Stomach smooth muscle (tissue), 2 donors: ENCODE measurements around the gene IGLON5.
A peak's percentile ranks its signal among the peaks of the same experiment; 100 is the strongest.

Experiments used
- H3K27ac ChIP-seq: one replicate; pipeline ENCODE4 v1.7.0; 2013; ENCODE audit warnings: mild to moderate bottlenecking, low read length, inconsistent platforms
- H3K27me3 ChIP-seq, 2 donors: one replicate each; pipeline ENCODE4 v1.7.0; 2013; ENCODE audit warnings: low read length in 2 of 2; ENCODE audit not compliant: insufficient read depth in 2 of 2, control insufficient read depth in 1 of 2
- H3K36me3 ChIP-seq, 2 donors: one replicate each; pipeline ENCODE4 v1.7.0; 2013; ENCODE audit warnings: low read length in 2 of 2; ENCODE audit not compliant: control insufficient read depth in 2 of 2, insufficient read depth in 2 of 2
- H3K4me1 ChIP-seq: one replicate; pipeline ENCODE4 v1.7.0; 2013; ENCODE audit warnings: low read length; ENCODE audit not compliant: control insufficient read depth, insufficient read depth
- H3K4me3 ChIP-seq, 2 donors: one replicate each; pipeline ENCODE4 v1.7.0; 2013; ENCODE audit warnings: low read length in 2 of 2
- H3K9ac ChIP-seq, 2 donors: one replicate each; pipeline ENCODE4 v1.7.0; 2013; ENCODE audit warnings: low read length in 2 of 2, mild to moderate bottlenecking in 1 of 2
- H3K9me3 ChIP-seq, 2 donors: one replicate each; pipeline ENCODE4 v1.7.0; 2013; ENCODE audit warnings: low read length in 2 of 2; ENCODE audit not compliant: control insufficient read depth in 2 of 2
- donor health status: healthy.
- donor health status: Pancreatic carcinoma.

The IGLON5 gene

DNA sequence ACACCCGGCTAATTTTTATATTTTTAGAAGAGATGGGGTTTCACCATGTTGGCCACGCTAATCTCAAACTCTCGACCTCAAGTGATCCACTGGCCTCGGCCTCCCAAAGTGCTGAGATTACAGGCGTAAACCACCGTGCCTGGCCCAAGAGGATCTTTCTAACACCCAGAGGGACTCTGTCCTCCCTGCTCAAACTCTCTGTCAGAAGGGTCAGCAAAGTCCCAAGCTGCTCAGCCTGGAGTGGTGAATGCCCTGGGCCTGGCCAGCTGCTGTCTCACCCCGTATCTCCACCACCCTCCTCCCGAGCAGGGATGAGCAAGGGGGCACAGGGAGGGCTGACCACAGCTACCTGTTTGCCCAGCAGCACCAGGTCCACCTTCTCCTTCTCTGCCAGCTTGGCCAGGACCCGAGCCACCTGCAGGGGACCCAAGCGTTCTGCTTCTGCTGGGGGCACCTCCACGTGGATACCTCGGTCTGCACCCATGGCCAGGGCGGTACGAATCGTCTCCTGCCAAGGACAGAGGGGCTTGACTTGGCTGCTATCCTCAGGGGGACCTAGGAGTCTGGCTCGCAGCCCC, 41.4 kb downstream of the IGLON5 start:
- Histone ChIP-seq H3K27me3 (no peaks in the 10 kb centered on the region), H3K4me1 (no peaks in the 10 kb centered on the region), H3K27ac (no peak overlapping the region), H3K9ac (no peak overlapping the region), H3K4me3 (no peak overlapping the region), H3K36me3 (peaks cover 13 to 28% of the 10 kb centered on the region in 2 donors), H3K9me3 (no peaks in the 10 kb centered on the region)

DNA sequence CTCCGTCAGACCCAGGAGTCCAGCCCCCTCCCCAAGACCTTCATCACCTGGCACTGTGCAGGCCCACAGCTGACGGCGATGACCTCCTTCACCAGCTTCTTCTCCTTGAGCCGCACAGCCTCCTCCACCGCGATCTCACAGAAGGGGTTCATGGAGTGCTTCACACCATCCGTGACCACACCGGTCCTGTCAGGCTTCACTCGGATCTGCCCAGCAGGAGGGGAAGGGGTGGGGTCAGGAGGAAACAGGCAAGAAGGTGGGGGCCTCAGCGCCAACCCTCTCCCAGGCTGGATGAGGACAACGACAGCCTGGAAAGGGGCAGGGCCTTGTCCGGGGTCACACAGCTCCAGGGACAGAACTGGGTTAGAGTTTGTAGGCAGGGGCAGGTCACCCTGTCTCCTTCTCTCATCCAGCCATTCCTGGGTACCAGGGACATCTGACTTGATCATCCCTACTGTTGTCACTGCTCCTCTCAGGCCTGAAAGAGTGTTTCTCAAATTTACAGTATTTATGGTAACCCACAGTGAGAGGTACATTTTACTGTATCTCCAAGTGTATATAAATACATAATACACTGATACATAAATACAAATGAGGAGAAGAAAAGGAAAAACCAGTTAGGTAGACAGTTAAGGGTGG, 42.8 kb downstream of the IGLON5 start:
- peaks cover under 1% of the 10 kb centered on the region for H3K4me1 ChIP-seq
- peak overlapping the region in 1 of 2 donors; percentile 28 for H3K9ac ChIP-seq
- no peak overlapping the region for H3K4me3 ChIP-seq
- no peaks in the 10 kb centered on the region for H3K9me3 ChIP-seq
- no peak overlapping the region for H3K27ac ChIP-seq
- H3K27me3 ChIP-seq, result no peaks in the 10 kb centered on the region
- H3K36me3 ChIP-seq, result peaks cover 13 to 28% of the 10 kb centered on the region in 2 donors

DNA sequence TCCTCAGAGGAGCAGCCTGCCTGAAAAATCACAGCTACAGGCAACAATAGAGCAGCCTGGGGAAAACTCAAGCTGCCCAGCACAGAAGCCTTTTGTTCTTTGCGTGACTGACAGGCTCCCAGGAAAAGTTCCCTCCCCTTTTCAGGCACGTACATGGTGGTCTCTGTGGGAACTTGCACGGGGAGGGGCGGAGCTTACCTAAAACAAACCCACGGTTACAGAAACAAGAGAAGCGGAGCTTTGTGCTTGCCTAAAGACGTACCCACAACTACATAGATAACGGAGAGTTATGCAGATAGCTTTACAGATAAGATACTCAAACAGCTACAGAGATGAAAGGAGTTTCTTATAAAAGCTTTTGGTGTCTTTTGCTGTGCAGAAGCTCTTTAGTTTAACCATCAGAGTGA, 43.3 kb downstream of the IGLON5 start:
- H3K4me3 ChIP-seq, result no peak overlapping the region
- no peak overlapping the region for H3K9ac ChIP-seq
- peaks cover 11 to 28% of the 10 kb centered on the region in 2 donors for H3K36me3 ChIP-seq
- no peak overlapping the region for H3K27ac ChIP-seq
- peaks cover 4% of the 10 kb centered on the region for H3K4me1 ChIP-seq
- H3K9me3 ChIP-seq, result no peaks in the 10 kb centered on the region
- H3K27me3 ChIP-seq, result no peaks in the 10 kb centered on the region

DNA sequence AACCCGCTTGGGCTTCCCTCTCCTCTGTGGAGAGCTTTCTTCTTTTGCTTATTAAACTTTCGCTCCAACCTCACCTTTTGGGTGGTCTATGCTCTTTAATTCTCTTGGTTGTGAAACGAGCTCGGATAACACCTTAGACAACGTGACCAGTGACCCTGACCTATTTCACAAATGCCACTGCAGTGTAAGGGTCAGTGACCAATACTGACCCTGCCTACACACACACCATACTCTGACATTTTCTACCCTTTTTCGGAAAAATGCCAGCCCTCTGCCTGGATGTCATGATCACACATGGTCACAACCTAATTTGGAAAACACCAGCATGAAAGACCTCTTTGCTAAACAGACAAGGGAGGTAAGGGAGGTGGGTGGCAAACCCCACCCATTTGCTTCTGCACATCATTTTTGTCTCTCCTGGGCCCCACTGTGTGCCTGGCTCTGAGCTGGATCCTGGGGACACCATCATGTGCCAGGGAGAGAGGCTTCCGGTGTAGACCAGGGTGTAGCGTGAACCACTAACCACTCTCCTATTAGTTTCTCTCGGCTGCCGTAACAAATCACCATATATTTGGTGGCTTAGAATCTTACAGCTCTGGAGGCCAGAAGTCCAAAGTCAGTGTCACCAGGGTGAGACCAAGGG, 44.8 kb downstream of the IGLON5 start:
- H3K9me3 ChIP-seq, result no peaks in the 10 kb centered on the region
- H3K27ac ChIP-seq, result no peak overlapping the region
- H3K4me3 ChIP-seq, result no peak overlapping the region
- H3K27me3 ChIP-seq, result no peaks in the 10 kb centered on the region
- H3K9ac ChIP-seq, result no peak overlapping the region
- peaks cover 8 to 16% of the 10 kb centered on the region in 2 donors for H3K36me3 ChIP-seq
- H3K4me1 ChIP-seq, result peaks cover 9% of the 10 kb centered on the region

DNA sequence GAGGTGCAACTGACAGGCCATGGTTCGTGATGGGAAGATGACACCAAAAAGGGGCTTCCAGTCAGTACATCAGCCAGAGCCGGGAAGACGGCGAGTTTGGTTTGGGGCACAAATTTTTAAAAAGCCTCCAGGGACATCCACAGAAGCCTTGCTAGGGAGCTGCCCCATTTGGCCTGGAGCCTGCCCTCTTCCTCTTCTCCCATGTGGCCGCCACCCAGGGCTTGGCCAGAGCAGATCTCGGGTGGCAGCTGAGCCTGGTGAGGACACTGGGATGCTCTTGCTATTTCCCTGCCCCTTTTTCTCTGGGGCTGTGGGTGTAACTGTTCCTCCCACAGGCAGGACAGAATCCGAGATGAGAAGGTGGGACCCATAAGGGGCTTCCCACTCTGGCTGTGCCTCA, 46.5 kb downstream of the IGLON5 start:
- Histone ChIP-seq H3K27ac (no peak overlapping the region), H3K36me3 (peaks cover 0 to 2% of the 10 kb centered on the region in 2 donors), H3K27me3 (no peaks in the 10 kb centered on the region), H3K4me3 (no peak overlapping the region), H3K9me3 (no peaks in the 10 kb centered on the region), H3K4me1 (peaks cover 23% of the 10 kb centered on the region), H3K9ac (no peak overlapping the region)

DNA sequence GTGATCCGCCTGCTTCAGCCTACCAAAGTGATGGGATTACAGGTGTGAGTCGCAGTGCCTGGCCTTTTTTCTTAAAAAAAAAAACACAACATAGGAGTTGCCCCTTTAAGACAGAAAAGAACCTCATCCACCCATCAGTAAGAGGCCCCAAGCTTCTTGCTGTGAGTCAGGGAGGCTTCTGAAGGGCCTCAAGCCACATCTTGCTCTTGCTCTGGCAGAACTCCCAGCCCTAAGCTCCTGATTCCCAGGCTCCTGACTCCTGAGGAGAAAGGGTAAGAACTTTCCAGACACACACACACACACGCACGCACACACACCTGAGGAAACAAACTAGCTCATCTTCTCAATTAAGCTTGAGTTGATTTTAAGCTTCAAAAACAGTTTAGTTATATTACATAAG, 47.9 kb downstream of the IGLON5 start:
- H3K4me3 ChIP-seq, result no peak overlapping the region
- H3K4me1 ChIP-seq, result peaks cover 34% of the 10 kb centered on the region
- H3K9me3 ChIP-seq, result no peaks in the 10 kb centered on the region
- H3K9ac ChIP-seq, result peak overlapping the region in 1 of 2 donors; percentile 29
- peaks cover 0 to 2% of the 10 kb centered on the region in 2 donors for H3K36me3 ChIP-seq
- peak overlapping the region; percentile 55 for H3K27ac ChIP-seq
- no peaks in the 10 kb centered on the region for H3K27me3 ChIP-seq

DNA sequence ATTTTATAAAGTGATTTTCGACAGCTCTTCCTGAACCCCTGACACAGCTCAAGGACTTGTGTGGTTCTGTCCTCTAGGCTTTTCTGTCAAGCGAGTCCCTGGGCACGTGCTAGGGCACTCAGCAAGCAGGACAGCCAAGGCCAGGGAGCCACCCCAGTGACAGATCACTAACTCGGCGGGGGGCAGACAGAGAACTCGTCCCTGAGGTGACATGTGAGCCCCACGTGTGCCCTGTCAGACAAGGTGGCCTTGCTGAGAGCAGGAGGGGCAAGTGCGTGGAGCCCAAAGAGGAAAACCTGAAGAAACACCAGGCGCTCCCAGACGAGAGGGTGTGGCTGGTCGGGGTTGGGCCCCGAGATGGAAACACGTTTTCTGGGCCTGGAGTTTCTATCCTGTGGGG, 49.8 kb downstream of the IGLON5 start:
- H3K9ac ChIP-seq, result no peak overlapping the region
- peaks cover 47% of the 10 kb centered on the region for H3K4me1 ChIP-seq
- H3K27me3 ChIP-seq, result no peaks in the 10 kb centered on the region
- peaks cover 0 to 2% of the 10 kb centered on the region in 2 donors for H3K36me3 ChIP-seq
- H3K4me3 ChIP-seq, result no peak overlapping the region
- no peak overlapping the region for H3K27ac ChIP-seq
- no peaks in the 10 kb centered on the region for H3K9me3 ChIP-seq

DNA sequence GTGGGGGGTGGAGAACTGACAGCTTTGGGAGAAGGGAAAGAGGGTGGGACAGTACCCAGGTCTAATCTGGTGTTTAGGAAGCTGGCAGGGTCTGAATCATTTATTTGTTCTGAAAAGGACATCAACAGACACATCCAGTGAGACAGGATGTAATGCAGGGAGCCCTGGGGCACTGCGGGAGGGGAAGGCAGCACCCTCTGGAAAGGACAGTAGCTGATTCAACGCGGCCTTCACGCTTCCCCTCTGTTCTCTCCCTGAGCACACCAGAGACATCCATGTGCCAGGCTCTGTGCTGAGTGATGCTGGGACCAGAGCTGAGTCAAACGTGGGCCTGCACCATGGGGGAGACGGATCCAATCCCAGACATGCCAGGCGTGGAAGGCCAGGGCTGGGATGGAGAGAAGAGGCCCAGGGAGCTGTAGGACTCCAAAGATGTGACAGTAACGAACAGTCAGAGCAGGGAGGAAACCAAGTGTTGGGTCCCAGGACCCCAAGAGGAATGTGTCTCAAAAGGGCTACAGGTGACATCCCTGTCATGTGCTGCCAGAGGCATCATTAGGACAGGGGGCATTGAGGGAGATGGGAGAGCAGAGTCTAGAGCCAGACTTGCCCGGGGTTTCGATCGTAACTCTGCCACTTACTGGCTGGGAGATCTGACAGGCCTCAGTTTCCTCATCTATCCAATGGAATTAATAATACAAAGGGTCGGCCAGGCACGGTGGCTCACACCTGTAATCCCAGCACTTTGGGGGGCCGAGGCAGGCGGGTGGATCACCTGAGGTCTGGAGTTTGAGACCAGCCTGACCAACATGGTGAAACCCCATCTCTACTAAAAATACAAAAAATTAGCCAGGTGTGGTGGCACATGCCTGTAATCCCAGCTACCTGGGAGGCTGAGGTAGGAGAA, 53.0 kb downstream of the IGLON5 start:
- Histone ChIP-seq H3K9ac (peak overlapping the region; percentile 56 to 58), H3K27me3 (no peaks in the 10 kb centered on the region), H3K4me3 (peak overlapping the region; percentile 3 to 91), H3K36me3 (no peaks in the 10 kb centered on the region), H3K4me1 (peaks cover 56% of the 10 kb centered on the region), H3K27ac (peak overlapping the region; percentile 82), H3K9me3 (no peaks in the 10 kb centered on the region)

DNA sequence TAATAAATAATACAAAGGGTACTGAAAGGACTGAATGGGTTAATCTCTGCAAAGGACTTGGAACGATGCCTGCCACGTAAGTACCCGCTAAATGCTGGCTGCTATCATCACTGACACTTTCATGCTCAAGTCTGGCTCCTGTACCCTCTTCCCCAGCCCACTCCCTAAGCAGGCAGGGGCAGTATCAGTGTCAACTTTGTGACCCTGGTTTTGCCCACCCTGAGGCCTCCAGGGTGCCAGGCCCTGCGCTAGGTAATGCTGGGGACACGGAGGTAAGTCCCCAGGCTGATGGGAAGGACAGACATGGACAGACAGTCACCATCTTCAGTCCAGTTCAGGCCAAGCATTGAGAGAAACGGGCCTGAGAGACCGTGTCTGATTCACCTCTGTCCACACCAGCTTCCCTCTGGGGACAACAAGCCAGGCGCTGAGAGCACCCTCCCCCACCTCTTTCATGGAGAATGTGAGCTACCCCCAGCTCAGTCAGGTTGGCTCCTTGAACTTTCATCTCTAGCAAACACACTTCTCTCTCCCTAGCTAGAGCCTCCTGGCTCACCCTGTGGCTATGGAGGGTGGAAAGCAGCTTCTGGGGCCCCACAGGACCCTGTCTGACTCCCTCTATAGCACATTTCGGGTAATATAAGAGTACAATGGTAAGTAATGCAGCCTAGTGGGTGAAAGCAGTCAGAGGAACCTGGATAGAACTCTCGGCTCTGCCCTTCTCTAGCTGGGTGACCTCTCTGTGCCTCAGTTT, 53.9 kb downstream of the IGLON5 start:
- Histone ChIP-seq H3K27me3 (no peaks in the 10 kb centered on the region), H3K27ac (peak overlapping the region; percentile 99), H3K9me3 (no peaks in the 10 kb centered on the region)

DNA sequence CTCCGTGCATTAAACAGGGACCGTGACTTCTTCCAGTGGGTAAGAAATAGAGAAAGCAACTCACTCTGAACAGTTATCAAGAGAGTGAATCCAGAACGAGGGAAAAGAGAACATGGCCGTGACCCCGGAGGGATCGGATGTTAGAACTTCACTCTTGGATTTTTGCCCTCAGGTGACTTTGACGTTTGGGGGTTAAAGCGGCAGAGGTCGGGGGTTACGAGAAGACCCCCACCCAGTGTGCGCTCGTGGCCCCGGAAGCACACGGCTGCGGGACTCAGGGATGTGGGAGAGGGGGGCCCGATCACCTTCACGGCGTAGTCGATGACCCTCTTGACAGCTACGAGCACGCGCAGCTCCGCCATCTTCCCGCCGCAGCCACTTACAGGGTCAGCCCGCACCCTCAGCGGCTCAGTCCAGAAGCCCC, 54.5 kb downstream of the IGLON5 start, which contains the start of gene ETFB:
TSS of gene ETFB (minus strand) at position 424 of the 424 bp plus-strand sequence. CDS start at position 362, 62 bp downstream.
- peaks cover 52% of the 10 kb centered on the region for H3K4me1 ChIP-seq
- peak within 1 kb of the TSS; percentile 99 for H3K27ac ChIP-seq
- no peaks in the 10 kb centered on the region for H3K27me3 ChIP-seq
- H3K9ac ChIP-seq, result peak within 1 kb of the TSS; percentile 96
- peak within 1 kb of the TSS; percentile 85 to 91 for H3K4me3 ChIP-seq
- H3K9me3 ChIP-seq, result no peaks in the 10 kb centered on the region
- no peaks in the 10 kb centered on the region for H3K36me3 ChIP-seq

More for the DNA sequence above, 53.9 kb downstream of the IGLON5 start:
- H3K4me3 ChIP-seq, result peak overlapping the region; percentile 72 to 91
- peaks cover 52% of the 10 kb centered on the region for H3K4me1 ChIP-seq
- no peaks in the 10 kb centered on the region for H3K36me3 ChIP-seq
- peak overlapping the region; percentile 96 for H3K9ac ChIP-seq
